GM18505 (cell line): Measurements from ENCODE around the gene AP3S2.
A peak's percentile ranks its signal among the peaks of the same experiment; 100 is the strongest.
"Not testable (repeated sequence)": the region's sequence is repeated elsewhere in the genome, so short reads cannot be mapped to it uniquely, and the experiment has no call there.

Source experiments
- ATAC-seq: cut with Tn5 transposase; IDR thresholded peaks from one replicate; pipeline ENCODE4 v1.9.1; 2021; ENCODE audit not compliant: unreplicated experiment
- POLR2A ChIP-seq: IDR thresholded peaks from 4 replicates; pipeline ENCODE4 v1.6.1; 2011; ENCODE audit warnings: borderline replicate concordance; ENCODE audit not compliant: insufficient read depth, insufficient read length; ENCODE audit errors: extremely low read depth

Gene AP3S2

DNA sequence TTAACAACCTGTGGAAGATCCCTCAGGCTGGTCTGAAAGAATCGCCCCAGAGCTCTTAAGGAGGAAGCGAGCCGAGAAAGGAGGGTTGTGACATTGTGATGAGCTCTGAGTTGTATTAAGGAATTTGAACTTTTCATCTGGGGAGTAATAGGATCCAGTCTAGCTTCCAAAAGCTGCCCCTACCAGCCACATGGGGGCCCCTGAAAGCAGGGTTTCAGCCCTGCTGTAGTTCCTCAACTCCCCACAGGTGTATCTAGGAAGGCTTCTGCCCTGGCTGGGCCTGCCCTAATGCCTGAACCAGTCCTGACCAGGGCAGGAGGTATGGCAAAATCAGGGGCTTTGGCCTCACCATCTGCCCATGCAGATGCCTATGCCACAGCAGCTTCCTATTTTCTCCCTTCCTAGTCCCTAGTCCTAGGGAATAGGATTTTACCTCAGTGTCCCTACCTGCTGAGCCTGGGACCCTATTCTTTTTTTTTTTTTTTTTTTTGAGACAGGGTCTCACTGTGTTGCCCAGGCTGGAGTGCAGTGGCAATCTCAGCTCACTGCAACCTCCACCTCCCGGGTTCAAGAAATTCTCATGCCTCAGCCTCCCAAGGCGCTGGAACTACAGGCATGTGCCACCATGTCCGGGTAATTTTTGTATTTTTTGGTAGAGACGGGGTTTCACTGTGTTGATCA, 5.0 kb upstream of the AP3S2 start:
- TF ChIP-seq POLR2A = no peak
- ATAC-seq = peak; percentile 44

DNA sequence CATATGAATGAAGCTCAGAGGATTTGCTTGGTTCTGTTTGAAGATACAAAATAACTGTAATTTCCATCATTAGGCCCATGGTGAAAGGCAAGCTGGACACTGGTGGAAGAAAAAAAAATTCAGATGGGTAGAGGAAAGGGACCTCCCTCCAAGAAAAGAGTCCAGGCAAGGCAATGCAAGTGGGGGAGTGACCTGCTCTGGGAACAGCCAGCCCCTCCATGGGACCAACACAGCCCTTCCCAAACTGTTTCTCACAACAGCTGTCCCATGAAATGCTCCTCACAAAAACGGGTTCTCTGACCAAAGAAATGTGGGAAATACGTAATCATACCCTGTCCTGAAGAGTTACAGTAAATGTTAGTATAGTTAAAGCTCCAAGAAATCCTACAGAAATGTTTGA, 4.4 kb upstream of the AP3S2 start:
- no peak for ATAC-seq
- no peak for TF ChIP-seq POLR2A

DNA sequence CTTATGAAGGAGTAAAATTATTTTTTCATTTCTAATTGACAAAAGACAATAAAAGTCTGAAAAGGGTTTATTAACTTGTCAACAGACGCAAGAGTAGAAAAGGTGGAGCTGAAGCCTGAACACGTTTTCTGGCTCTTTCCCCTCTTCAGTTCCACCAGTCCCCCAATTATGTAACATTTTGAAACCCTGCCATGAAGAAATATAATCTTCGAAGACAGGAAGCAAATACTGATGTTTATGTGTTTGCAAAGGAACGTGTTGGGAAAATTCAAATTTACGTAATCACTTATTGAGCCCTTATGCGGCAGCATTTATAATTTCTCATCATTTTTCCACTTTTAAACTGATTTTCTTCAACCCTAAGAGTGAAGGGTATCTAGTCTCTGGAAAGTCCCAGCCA, 767 bp downstream of the AP3S2 start:
- ATAC-seq = no peak
- no peak for TF ChIP-seq POLR2A

DNA sequence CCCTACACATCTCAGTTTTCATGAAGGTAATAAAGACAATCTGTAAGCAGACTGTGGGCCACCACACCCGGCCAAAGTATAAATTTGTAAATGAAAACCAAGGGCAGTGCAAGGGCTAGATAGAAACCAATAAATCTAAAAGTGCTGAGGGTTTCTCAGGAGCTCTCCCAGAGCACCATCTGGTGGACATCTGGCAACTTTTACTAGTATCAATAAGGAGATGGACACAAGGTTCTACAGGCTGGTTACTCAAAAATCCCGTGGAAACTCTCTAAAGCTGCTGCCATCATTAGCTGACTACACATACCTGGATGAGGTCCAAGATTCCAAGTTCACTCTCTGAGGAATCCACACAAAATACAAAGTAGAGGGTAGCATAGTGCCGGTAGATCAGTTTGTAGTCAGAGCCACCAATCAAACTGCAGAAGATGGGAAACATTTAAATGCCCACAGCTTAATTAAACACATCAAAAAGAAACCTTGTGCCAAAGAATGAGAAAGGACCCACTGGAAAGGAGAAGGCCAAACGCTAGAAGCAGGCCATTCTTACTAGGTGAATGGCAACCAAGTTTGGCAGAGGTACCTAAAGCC, 5.5 kb downstream of the AP3S2 start:
- no peak for TF ChIP-seq POLR2A
- ATAC-seq = no peak

DNA sequence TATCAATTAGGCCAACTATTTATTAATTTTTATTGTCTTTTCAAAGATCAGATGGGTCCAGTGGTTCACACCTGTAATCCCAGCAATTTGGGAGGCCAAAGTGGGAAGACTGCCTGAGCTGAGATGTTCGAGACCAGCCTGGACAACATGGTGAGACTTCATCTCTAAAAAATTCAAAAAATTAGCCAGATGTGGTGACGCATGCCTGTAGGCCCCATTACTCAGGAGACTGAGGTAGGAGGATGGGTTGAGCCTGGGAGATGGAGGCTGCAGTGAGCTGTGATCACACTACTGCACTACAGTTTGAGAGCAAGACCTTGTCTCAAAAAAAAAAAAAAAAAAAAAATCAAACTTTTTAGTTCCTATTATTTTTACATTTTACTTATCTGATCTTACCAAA, 8.2 kb downstream of the AP3S2 start:
- TF ChIP-seq POLR2A = no peak
- ATAC-seq = no peak

DNA sequence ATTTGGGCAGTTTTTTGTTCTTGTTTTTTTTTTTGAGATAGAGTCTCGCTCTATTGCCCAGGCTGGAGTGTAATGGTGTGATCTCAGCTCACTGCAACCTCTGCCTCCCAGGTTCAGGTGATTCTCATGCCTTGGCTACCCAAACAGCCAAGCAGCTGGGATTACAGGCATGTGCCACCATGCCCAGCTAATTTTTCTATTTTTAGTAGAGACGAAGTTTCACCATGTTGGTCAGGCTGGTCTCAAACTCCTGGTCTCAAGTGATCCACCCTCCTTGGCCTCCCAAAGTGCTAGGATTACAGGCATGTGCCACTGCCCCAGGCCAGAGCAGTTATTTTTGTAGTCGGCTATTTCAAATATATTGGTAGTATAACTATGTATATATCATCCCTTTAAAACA, 8.6 kb downstream of the AP3S2 start:
- not testable (repeated sequence) for ATAC-seq

DNA sequence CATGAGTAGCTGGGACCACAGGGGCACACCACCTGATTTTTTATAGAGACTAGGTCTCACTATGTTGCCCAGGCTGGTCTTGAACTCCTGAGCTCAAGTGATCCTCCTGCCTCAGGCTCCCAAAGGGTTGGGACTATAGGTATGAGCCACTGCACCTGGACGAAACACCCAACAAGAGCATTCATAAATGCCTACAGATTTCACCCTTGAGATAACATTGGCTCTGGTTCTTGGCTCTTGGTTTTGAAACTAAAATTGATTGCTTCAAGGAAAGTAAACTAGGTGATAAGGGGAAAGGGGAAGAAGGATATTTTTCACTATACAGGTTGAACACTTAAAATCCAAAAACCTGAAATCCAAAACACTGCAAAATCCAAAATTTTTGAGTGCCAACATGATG, 10.3 kb downstream of the AP3S2 start:
- no peak for TF ChIP-seq POLR2A
- no peak for ATAC-seq

DNA sequence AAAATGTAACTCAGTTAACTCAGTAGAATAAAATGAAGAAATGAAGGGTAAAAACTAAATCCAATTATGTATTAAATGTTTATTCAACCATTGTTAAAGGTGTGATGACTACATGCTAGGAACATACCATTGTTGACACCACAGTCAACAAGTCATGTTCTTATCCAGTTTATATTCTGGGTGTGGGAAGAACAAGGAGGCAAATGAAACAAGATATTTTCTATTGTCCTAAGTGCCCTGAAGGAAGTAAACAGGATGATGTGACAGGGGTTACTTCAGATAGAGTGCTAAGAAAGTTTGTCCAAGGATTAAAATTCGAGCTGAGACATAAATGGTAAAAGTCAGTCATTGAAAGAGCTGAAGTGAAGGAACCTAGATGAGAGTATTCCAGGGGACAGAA, 13.1 kb downstream of the AP3S2 start:
- no peak for TF ChIP-seq POLR2A

DNA sequence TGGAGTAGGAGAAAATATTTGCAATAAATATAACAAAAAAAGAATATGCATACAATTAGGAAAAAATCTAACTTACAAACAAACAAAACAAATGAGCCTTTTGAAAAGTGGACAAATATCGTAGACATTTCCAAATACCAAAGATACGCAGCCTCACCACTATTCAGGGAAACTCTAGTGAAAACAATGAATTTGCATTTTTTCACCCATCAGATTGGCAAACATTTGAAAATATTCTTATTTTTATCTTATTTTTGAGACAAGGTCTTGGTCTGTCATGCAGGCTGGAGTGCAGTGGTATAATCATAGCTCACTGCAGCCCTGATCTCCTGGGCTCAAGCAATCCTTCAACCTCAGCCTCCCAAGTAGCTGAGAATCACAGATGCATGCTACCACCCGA, 15.5 kb downstream of the AP3S2 start:
- TF ChIP-seq POLR2A = no peak
- ATAC-seq = no peak

More for the DNA sequence above, 13.1 kb downstream of the AP3S2 start:
- no peak for ATAC-seq

DNA sequence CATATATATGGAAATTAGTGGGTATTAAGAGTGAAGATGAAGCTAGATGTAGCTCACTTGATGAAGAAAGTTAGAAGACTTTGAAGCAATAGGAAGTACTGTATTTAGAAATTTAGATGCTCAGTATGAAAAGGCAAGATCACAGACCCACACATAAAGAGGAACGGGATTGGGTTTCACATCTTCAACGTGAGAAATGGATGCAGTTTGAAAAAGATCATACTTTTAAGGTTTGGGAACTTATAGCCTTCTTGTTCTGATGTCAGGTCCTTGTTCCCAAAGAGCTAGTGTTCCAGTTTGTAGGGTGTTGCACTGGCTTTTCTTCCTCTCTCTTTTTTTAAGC, 16.7 kb downstream of the AP3S2 start:
- no peak for TF ChIP-seq POLR2A
- ATAC-seq = no peak

DNA sequence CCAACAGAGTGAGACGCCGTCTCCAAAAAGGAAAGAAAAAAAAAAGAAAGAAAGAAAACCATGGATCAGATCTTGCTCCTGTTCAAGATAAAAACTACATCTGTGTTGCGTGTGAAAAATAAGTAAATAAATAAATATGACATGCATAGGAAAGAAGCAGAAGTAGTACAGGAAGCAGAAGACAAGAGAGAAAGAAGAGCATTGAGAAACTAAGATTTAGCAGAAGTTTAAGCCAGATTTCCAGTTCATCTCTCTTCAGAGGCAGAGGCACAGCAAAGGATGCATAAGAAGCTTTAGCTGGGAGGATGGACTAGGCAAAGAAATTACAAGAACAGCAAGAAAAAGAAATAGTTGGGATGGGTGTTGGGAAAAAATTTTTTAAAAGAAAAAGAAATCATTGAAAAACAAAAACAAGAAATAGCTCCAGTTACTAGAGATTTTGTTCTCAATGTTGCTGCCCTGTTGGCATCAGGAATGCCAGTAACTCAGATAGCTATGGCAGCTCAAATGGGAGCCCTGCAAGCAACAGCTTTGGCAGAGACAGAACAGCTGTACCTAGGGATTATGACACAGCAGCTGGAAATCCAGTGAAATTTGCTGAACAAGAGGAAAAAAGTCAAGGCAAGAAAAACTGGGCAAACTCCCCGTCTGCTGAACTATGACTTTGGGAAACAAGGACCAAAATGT, 17.3 kb downstream of the AP3S2 start:
- no peak for TF ChIP-seq POLR2A
- ATAC-seq = no peak

DNA sequence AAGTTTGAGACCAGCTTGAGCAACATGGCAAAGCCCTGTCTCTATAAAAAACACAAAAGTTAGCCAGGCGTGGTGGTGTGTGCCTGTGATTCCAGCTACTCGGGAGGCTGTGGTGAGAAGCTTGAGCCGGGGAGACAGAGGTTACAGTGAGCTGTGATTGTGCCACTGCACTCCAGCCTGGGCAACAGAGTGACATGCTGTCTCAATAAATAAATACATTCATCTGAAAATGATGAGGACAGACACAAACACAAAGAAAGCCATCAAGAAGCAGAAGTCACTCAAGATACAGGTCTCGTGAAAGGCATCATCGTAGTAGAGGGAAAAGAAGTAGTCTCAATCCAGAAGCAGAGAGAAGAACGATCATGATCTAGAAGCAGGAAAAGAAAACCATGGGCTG, 18.1 kb downstream of the AP3S2 start:
- no peak for TF ChIP-seq POLR2A
- no peak for ATAC-seq

DNA sequence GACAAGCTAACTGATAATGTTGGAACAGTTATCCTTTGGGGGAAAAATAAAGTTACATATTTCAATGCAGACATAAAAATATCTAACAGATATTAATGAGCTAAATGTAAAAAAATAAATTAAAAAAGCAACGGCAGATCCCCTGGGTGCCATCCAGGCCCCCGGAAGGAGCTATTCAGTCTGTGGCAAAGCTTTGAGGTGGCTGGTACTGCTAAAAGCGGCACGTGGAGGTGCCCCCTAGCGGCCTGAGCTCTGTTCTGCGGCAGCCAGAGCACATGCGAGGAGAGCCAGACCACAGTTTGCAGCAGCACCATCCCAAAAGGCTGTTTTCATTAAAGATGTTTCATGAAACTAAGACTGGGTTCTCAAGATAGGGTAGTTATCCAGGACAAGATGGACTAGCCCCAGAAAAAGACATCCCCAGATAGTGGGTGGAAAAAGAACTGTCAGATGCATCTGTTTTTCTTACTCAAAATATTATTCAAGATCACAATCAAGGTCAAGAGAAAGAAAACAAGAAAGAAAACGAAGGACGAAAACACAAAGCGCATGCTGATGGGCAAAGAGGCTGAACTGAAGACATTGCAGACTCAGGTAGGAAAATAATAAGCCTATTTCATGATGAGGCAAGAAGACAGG, 18.7 kb downstream of the AP3S2 start:
- ATAC-seq = peak; percentile 73
- no peak for TF ChIP-seq POLR2A
